GM13977 (cell line): Measurements from ENCODE around the gene CCDC51.

Source experiments
- DNase-seq: peaks from one replicate; pipeline ENCODE4 v3.0.0; 2012; ENCODE audit warnings: low spot score
- in situ Hi-C: fragments of 300-500 bp; cut with MboI; formaldehyde crosslinking; loops from one replicate; pipeline ENCODE4 v1.12.0; 2022; ENCODE audit warnings: low sequenced_read_pairs, low pct_unique_long_range_greater_than_20kb, mixed read lengths, inconsistent platforms; ENCODE audit not compliant: unreplicated experiment
- TF ChIP-seq, protein P1 (sequence below): IDR thresholded peaks from 2 replicates; pipeline ENCODE4 v1.5.1; 2012; ENCODE audit warnings: mild to moderate bottlenecking, control low read depth; ENCODE audit not compliant: insufficient read depth; ENCODE audit errors: extremely low read depth, missing control alignments

Gene CCDC51

DNA sequence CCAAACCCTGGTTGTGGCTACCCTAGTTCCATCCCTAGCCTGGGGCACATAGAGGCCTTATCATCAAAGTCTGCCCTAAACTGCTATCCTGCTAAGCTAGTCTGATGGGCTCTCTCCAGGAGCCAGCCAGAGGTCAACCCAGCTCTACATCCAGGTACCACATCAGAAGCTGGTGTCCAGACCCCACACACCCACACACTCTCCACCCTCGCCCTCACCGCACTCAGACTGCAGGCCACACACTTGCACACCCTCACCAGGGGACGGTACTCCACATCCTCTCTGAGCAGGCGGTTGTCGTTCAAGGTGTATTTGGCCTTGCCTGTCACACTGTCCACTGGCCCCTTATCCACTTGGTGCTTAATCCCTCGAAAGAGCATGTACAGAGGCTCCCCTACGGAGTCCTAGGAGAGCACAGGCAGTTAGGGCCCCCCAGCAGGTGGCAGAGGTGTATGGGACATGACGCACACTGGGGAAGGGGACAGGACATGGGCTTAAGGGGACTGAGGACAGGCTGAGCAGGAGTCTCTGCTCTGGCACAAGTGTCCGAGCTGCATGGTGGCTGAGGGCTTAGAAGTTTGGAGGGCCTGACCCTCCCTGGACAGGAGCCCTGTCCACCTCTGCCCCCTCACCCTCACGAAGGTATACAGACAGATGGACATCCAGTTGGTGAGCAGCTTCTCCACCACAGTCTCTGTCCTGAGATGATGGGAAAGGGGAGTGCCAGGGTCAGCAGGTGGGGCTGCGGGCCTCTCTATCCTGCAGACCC lies 28.1 kb downstream of the CCDC51 start:
- in situ Hi-C loops: no loop called here
- no peak for DNase-seq
- TF ChIP-seq, protein P1, sequence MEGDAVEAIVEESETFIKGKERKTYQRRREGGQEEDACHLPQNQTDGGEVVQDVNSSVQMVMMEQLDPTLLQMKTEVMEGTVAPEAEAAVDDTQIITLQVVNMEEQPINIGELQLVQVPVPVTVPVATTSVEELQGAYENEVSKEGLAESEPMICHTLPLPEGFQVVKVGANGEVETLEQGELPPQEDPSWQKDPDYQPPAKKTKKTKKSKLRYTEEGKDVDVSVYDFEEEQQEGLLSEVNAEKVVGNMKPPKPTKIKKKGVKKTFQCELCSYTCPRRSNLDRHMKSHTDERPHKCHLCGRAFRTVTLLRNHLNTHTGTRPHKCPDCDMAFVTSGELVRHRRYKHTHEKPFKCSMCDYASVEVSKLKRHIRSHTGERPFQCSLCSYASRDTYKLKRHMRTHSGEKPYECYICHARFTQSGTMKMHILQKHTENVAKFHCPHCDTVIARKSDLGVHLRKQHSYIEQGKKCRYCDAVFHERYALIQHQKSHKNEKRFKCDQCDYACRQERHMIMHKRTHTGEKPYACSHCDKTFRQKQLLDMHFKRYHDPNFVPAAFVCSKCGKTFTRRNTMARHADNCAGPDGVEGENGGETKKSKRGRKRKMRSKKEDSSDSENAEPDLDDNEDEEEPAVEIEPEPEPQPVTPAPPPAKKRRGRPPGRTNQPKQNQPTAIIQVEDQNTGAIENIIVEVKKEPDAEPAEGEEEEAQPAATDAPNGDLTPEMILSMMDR: no peak

DNA sequence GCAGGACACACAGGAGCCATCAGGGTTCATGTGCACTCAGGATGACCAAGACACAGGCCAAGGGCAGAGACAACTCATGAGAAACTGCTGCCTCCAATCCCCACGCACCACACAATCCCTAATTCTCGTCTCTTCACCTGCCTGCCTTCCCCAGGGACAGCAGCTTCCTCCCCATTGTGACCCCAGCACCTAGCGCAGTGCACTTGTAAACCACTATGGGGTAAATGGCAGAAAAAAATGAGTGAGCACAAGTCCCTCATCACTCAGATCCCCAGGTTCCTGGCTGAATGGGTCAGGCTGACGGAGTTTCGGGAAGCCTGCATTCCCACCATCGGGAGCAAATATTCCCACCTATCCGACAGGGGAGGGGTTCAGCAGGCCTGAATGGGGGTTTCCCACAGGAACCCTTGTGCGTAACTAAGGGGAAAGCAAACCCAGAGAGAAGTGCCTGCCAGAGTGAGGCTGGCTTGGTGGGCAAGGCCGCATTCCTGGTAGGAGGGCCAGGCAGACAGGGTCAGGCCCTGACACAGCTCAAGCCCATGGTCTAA lies 28.8 kb downstream of the CCDC51 start:
- TF ChIP-seq, protein P1: no peak
- in situ Hi-C loops: no loop called here
- DNase-seq: no peak

DNA sequence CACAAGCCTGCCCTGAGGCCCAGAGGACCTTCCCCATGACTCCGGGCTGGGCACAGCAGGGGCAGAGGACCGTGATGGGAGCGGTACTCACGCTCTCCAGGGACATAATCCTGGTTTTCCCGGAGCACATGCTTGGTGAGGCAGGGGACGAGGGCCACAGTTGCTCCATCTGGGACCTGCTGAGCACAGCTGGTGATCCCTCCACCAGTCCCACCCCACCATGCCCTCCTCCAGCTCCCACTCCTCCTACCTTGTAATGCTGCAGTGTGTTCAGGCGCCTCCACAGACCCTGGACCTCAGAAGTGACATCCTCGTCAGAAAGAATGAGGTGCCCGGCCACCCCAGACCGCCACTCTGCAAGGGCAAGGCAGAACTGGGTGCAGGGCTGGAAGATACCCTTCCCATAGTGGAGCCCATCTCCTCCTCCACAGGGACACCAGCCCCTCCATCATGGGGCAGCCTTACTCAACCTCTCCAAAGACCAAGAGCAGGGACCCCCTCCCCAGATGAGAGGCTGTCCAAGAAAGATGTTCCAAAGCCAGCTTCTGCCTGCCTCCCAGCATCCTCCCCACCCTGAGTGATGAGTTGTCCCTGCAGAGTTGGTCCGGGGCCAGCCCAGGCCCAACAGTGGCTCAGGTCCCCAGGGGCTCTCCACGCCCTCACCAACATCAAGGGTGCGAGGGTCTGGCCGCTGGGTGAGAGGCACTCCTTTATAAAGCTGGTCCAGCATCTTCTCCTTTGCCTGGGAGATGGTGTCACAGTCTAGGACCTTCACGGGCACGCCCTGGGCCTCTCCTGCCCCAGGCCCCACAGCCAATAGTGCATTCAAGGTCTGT lies 29.5 kb downstream of the CCDC51 start:
- TF ChIP-seq, protein P1: no peak
- no peak for DNase-seq
- in situ Hi-C loops: no loop called here

DNA sequence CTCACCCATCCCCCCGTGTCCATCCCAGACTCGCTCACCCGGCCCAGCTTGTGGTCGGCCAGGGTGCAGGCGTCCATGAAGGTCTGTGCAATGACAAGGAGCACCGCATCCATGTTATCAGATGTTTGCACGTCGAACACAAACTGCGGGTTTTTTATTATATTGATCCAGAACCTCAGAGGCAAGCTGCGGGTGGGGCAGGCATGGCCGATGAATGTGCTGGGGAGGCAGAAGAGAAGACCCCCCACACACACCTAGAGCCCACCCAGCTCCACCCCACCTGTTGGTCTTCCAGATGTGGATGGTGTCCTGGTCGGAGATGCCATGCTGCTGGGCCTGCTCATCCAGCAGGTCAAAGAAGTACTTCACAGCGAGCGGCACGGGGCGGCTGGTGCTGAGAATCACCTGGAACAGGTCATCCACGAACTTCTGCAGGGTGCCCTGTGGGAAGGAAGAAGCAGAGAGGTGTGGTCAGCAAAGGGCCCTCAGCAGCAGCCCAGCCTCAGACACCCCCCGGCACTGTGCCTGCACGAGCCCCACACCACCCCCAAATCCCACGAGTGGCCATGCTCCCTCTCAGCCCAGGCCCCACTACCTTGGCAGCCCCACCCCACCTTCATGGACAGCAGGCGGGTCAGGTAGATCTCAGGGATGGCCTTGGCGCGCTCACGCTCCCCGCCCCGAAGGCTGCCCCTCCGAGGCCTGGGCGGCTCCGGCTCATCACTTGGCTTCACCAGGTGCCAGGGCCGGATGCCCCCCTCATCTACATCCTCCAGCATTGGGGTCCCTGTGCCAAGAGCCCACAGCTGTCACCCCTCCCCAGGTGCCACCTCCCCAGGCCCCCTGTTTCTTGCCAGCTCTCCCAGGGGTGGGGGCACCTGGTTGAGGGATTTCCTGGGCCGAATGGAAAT lies 30.4 kb downstream of the CCDC51 start:
- DNase-seq: no peak
- TF ChIP-seq, protein P1: no peak
- in situ Hi-C loops: no loop called here

DNA sequence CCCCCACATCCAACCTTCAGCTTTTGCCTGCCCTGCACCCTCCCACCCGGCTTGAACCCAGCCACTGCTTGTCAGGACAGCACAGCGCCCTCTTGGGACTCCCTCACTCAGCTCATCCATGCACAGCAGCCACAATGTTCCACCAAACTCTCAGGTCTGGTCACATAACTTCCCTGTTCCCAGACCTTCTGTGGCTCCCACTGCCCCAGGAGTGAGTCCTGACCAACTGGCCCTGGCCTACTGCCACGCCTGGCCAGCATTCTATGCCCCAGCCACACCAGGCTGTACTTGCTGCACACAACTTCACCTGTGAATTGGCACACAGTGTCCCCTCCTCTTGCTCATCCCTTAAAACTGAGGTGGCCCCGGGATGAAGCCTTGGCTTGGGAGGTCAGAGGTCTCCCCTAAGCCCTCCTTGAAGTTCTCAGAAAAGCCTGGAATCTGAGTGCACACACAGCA lies 31.1 kb downstream of the CCDC51 start:
- in situ Hi-C loops: no loop called here
- TF ChIP-seq, protein P1: peak; percentile 7
- DNase-seq: no peak
